ENCODE measurements around the gene TRRAP. TPM values are rescaled to one million over a fixed set of nuclear protein-coding genes. Genes with fewer than 3 reads are reported as not detected.

Gene TRRAP
- total and polyA plus RNA-seq, 2 experiments from 2014 or later: 14.9 to 58.7 TPM

GRCh38 chr7:98949336-98950044 is 71.2 kb downstream of the TRRAP start:
- H3K36me3 Mint-ChIP-seq (ENCODE audit: low read depth): peaks cover 70% of the 10 kb centered on the region

More at GRCh38 chr7:98949336-98950044, 71.2 kb downstream of the TRRAP start:
- no peaks in the 10 kb centered on the region for H3K9me2 ChIP-seq (ENCODE audit: insufficient read depth)
- H3K27me3 ChIP-seq (ENCODE audit: insufficient read depth): no peaks in the 10 kb centered on the region
- H3K9me3 Mint-ChIP-seq: no peaks in the 10 kb centered on the region
- H3K27ac Mint-ChIP-seq: no peak overlapping the region
- DNase-seq (ENCODE audit: low spot score) (no peak), ATAC-seq (no peak)
- TF ChIP-seq CREB1 (CRISPR knock-in tag; IDR thresholded peaks at IDR 0.05; ENCODE audit: low read depth) (no peak), JUNB (IDR thresholded peaks at IDR 0.05; ENCODE audit: unreplicated experiment) (no peak), NANOG (IDR thresholded peaks at IDR 0.05; ENCODE audit: borderline replicate concordance) (no peak), REST (IDR thresholded peaks at IDR 0.05; ENCODE audit: unreplicated experiment) (no peak), ZNF462 (CRISPR knock-in tag; IDR thresholded peaks at IDR 0.05) (no peak), CTCF (conservative IDR thresholded peaks at IDR 0.05; ENCODE audit: low read depth in 2 of 2) (no peak), EZH2 (IDR thresholded peaks at IDR 0.05; ENCODE audit: low read depth, unreplicated experiment) (no peak), ZNF114 (CRISPR knock-in tag; IDR thresholded peaks at IDR 0.05) (no peak), STAT1 (IDR thresholded peaks at IDR 0.05; ENCODE audit: unreplicated experiment) (no peak), ETS1 (IDR thresholded peaks at IDR 0.05) (no peak)
- H3K27ac ChIP-seq (ENCODE audit: low read depth): no peak overlapping the region
- H3K4me3 Mint-ChIP-seq: no peak overlapping the region
- H2AFZ ChIP-seq: no peak overlapping the region
- H3K27me3 Mint-ChIP-seq (ENCODE audit: insufficient read depth, low read depth, poor library complexity): peaks cover 2% of the 10 kb centered on the region
- no peak overlapping the region for H3K4me2 ChIP-seq
- no peaks in the 10 kb centered on the region for H3K4me1 ChIP-seq (ENCODE audit: insufficient read depth)
- peaks cover 5% of the 10 kb centered on the region for H4K20me1 ChIP-seq (replicated peaks; ENCODE audit: insufficient read depth)
- H3F3A ChIP-seq (replicated peaks; ENCODE audit: low read depth): no peaks in the 10 kb centered on the region
- H3K79me2 ChIP-seq (replicated peaks; ENCODE audit: insufficient read depth): peaks cover 5% of the 10 kb centered on the region
- peaks cover 44% of the 10 kb centered on the region for H3K36me3 ChIP-seq (ENCODE audit: insufficient read depth)
- no peaks in the 10 kb centered on the region for H3K4me1 Mint-ChIP-seq
- no peak overlapping the region for H3K4me3 ChIP-seq

Measured in GM23338 (cell line).